Fibroblast of lung (primary cell): ENCODE results near the gene PGK2.

Experiments used
- CTCF ChIP-seq, 2 donors: IDR thresholded peaks in 1 of 2; conservative IDR thresholded peaks in 1 of 2; 1 replicate in 1 of 2; 2 replicates in 1 of 2; pipeline ENCODE4 v1.5.1; 2011 to 2012; ENCODE audit warnings: low read length in 2 of 2, control low read depth in 1 of 2, inconsistent platforms in 1 of 2, low read depth in 1 of 2, mild to moderate bottlenecking in 1 of 2
- EZH2 ChIP-seq: IDR thresholded peaks from 2 replicates; pipeline ENCODE4 v1.5.1; 2012; ENCODE audit warnings: low read length, control low read depth, mild to moderate bottlenecking; ENCODE audit errors: missing control alignments

- TF ChIP-seq CTCF (conservative IDR thresholded peaks at IDR 0.05 in 1 of 2, IDR thresholded peaks at IDR 0.05 in 1 of 2; ENCODE audit: low read depth in 1 of 2, low read length in 2 of 2) (no peak), EZH2 (no peak)
Observed at GRCh38 chr6:49835140-49835539, 48.1 kb upstream of the PGK2 start.
